K562 (cell line): ENCODE results near the gene CHST8.

Experiments used
- CTCF ChIP-seq, 3 experiments: IDR thresholded peaks in 2 of 3; conservative IDR thresholded peaks in 1 of 3; 2 replicates each; pipeline ENCODE4 v1.5.1; 2011 to 2012; ENCODE audit warnings: low read length in 3 of 3, mild to moderate bottlenecking in 3 of 3, control low read depth in 2 of 3, improper control_type of control experiment in 1 of 3, inconsistent platforms in 1 of 3, low read depth in 1 of 3, mixed read lengths in 1 of 3, moderate library complexity in 1 of 3; ENCODE audit not compliant: insufficient read depth in 2 of 3
- MEF2D ChIP-seq: conservative IDR thresholded peaks from 2 replicates; pipeline ENCODE4 v1.6.1; 2016; ENCODE audit warnings: low read depth, missing genetic modification characterization, missing compliant biosample characterization
- NCOA4 ChIP-seq: fragments of 450-650 bp; IDR thresholded peaks from 2 replicates; pipeline ENCODE4 v1.6.1; 2018; ENCODE audit warnings: mild to moderate bottlenecking; ENCODE audit not compliant: partially characterized antibody
- SMC3 ChIP-seq: conservative IDR thresholded peaks from 2 replicates; pipeline ENCODE4 v1.6.1; 2011; ENCODE audit warnings: low read depth, low read length, improper control_type of control experiment; ENCODE audit not compliant: insufficient read depth
- ZNF212 ChIP-seq: fragments of 450-650 bp; formaldehyde crosslinking; IDR thresholded peaks from 2 replicates; pipeline ENCODE4 v1.4.0; 2020; ENCODE audit warnings: mild to moderate bottlenecking
- ZNF24 ChIP-seq: fragments of 450-650 bp; IDR thresholded peaks from 2 replicates; pipeline ENCODE4 v1.6.1; 2016
- ZNF584 ChIP-seq: fragments of 200-800 bp; sonication (Bioruptor generic); IDR thresholded peaks from 2 replicates; pipeline ENCODE4 v1.6.1; 2016; ENCODE audit warnings: low read depth, mild to moderate bottlenecking, missing genetic modification characterization, missing compliant biosample characterization

DNA sequence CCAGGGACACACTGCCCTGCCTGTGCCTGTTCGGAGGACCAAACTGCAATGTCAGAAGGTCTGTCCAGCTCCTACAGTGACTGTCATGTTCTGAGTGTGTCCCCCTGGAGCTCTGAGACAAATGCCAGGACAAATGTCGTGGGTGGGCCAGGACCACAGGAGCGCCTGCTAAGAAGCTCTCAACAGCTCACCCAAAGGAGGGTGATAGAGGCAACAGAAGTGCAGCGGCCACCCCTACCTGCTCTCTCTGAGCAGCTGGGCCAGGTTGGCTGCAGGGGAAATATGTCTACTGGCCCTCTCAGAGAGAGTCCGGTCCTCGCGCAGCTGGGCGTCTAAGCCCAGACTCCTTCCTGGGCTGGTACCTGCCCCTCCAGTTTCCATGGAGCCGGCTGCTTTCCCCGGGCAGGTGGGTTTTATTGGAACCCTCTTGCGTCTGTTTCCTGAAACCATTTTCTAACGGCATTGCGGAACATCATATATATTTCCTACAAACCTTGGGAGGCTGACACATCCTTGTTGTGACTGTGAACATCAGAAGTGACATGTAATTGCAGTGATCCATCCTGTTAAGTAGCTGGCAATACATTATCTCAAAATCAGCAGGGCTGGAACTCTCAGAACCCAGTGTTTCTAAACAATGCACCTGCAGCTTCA lies 78.1 kb downstream of the CHST8 start:
- no peak for TF ChIP-seq NCOA4
- TF ChIP-seq CTCF (IDR thresholded peaks at IDR 0.05 in 2 of 3, conservative IDR thresholded peaks at IDR 0.05 in 1 of 3; ENCODE audit: insufficient read depth in 2 of 3, low read depth in 1 of 3, low read length in 3 of 3): no peak
- TF ChIP-seq ZNF24: no peak
- TF ChIP-seq ZNF212 (CRISPR knock-in tag): no peak
- no peak for TF ChIP-seq SMC3
- no peak for TF ChIP-seq ZNF584 (CRISPR knock-in tag)
- TF ChIP-seq MEF2D (tag): no peak
